MM.1S (cell line): ENCODE measurements around the gene MYCT1.

ENCODE experiments used
- CTCF ChIP-seq: fragments of 300-600 bp; sonication (generic); IDR thresholded peaks from 2 replicates; pipeline ENCODE4 v1.5.1; 2016; ENCODE audit warnings: antibody characterized with exemption, low read length, mixed read lengths
- EZH2 ChIP-seq: fragments of 300-600 bp; sonication (generic); optimal IDR thresholded peaks from 2 replicates; pipeline ENCODE3; 2017; ENCODE audit warnings: low read depth, mild to moderate bottlenecking, antibody characterized with exemption, low read length, mixed read lengths

GRCh38 chr6:152697634-152698033, at the start of gene MYCT1:
- TF ChIP-seq CTCF (no peak), EZH2 (no peak)
